PC-9 (cell line): ENCODE data around the gene TMEM115.

Experiments used
- EZH2 ChIP-seq: fragments of 200-600 bp; sonication (generic); IDR thresholded peaks from 2 replicates; pipeline ENCODE4 v1.8.0; 2017; ENCODE audit warnings: antibody characterized with exemption, low read depth
- TF ChIP-seq, protein P1 (sequence below): fragments of 200-600 bp; sonication (generic); conservative IDR thresholded peaks from 2 replicates; pipeline ENCODE4 v1.6.1; 2017; ENCODE audit warnings: mixed run types, antibody characterized with exemption, mild to moderate bottlenecking, moderate library complexity

DNA sequence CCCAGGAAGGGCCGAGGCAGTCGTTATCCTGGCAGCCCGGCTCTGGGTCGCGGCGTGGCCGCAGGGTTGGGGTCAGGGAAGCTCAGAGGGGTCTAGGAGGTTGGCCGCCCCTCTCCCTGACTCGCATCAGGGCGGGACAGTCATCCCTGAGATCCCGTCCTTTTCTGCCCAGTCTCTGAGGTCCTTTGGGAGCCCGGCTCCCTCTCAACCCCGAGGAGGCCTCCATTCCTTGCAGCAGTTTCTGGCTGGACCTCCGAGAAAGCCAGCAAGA lies 37.3 kb downstream of the TMEM115 start:
- TF ChIP-seq, protein P1, sequence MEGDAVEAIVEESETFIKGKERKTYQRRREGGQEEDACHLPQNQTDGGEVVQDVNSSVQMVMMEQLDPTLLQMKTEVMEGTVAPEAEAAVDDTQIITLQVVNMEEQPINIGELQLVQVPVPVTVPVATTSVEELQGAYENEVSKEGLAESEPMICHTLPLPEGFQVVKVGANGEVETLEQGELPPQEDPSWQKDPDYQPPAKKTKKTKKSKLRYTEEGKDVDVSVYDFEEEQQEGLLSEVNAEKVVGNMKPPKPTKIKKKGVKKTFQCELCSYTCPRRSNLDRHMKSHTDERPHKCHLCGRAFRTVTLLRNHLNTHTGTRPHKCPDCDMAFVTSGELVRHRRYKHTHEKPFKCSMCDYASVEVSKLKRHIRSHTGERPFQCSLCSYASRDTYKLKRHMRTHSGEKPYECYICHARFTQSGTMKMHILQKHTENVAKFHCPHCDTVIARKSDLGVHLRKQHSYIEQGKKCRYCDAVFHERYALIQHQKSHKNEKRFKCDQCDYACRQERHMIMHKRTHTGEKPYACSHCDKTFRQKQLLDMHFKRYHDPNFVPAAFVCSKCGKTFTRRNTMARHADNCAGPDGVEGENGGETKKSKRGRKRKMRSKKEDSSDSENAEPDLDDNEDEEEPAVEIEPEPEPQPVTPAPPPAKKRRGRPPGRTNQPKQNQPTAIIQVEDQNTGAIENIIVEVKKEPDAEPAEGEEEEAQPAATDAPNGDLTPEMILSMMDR: 0 out of 2 replicates have a peak, but pooled peaks have one; percentile 12
- no peak for TF ChIP-seq EZH2
